NB4 (cell line): ENCODE data around the gene NRN1L.

Experiments
- CTCF ChIP-seq: IDR thresholded peaks from one replicate; pipeline ENCODE4 v1.5.1; 2012; ENCODE audit warnings: low read depth, low read length
- MAX ChIP-seq: IDR thresholded peaks from 2 replicates; pipeline ENCODE4 v1.6.1; 2011; ENCODE audit warnings: low read depth, low read length
- MYC ChIP-seq: IDR thresholded peaks from 2 replicates; pipeline ENCODE4 v1.6.1; 2011; ENCODE audit warnings: low read depth, low read length
- POLR2A ChIP-seq: IDR thresholded peaks from 2 replicates; pipeline ENCODE4 v1.6.1; 2011; ENCODE audit warnings: mild to moderate bottlenecking; ENCODE audit not compliant: insufficient read length; ENCODE audit errors: extremely low read depth

- no peak for TF ChIP-seq CTCF
- peak; percentile 39 for TF ChIP-seq POLR2A
- TF ChIP-seq MAX = no peak
- TF ChIP-seq MYC = 0 out of 2 replicates have a peak, but pooled peaks have one; percentile 28
Measured at GRCh38 chr16:67892899-67893742, 8.4 kb downstream of the NRN1L start, which contains the start of gene PSKH1.
